ENCODE results near the gene SMYD2.

Gene SMYD2

DNA sequence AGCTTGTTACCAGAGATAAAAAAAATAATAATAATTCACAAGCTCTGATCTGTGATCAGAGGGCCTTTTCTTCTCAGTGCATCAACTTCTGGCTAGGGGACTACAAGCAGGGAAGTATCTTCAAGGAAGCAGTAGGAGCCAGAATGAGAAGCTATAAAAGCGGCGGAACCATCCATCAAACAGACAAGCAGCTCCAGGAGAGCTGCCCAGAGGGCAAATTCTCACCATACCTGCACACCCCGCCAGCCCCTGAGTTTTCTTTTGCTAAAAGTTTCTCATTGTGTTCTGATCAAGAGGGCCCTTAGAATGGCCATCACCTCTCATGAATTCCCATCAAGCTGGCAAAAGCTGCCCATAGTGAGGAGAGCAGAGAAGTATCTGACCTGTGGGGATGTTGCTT, 99.4 kb downstream of the SMYD2 start:
- no peaks in the 10 kb centered on the region for H3K27me3 ChIP-seq (replicated peaks; ENCODE audit: control insufficient read depth, insufficient read depth, low read length)
- no peak for DNase-seq (ENCODE audit: extremely low read depth, insufficient read length)
- no peak overlapping the region for H3K4me3 ChIP-seq (replicated peaks; ENCODE audit: low read depth, low read length)
- no peaks in the 10 kb centered on the region for H3K36me3 ChIP-seq (ENCODE audit: control insufficient read depth, insufficient read depth, low read length)
- TF ChIP-seq, protein P1, sequence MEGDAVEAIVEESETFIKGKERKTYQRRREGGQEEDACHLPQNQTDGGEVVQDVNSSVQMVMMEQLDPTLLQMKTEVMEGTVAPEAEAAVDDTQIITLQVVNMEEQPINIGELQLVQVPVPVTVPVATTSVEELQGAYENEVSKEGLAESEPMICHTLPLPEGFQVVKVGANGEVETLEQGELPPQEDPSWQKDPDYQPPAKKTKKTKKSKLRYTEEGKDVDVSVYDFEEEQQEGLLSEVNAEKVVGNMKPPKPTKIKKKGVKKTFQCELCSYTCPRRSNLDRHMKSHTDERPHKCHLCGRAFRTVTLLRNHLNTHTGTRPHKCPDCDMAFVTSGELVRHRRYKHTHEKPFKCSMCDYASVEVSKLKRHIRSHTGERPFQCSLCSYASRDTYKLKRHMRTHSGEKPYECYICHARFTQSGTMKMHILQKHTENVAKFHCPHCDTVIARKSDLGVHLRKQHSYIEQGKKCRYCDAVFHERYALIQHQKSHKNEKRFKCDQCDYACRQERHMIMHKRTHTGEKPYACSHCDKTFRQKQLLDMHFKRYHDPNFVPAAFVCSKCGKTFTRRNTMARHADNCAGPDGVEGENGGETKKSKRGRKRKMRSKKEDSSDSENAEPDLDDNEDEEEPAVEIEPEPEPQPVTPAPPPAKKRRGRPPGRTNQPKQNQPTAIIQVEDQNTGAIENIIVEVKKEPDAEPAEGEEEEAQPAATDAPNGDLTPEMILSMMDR (IDR thresholded peaks at IDR 0.05; ENCODE audit: insufficient read depth, low read length, poor library complexity, severe bottlenecking), result no peak

DNA sequence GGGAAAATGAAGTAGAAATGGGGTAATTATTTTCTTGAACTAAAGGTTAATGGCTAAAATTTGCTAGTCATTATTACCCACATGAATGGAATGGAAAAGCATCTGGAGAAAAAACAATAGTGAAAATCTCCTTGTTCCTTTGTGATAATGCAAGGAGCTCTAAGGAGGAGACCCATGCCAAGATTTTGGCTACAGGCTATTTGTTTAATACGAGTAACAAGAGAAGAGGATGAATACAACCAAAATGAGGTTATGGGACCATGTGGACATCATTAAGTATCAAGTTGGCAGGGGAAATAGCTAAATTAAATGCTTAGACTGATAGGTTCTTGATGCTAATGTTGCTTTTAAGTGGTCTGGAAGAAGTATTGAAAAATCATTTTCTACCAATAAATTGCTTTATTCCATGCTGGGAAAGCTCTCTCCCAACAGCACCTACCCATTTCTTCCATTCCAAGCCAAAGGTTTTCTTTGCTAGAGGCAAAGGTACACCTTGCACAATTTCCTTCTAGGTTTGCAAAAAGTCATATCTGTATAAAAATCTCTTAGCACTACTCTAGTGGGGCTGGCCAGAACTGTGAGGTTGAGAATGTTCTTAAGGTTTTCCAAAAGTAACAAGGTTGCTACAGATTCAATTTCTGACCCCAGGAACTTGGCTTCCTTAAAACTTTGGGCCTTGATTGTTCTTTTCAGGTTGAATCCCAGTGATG, 100.2 kb downstream of the SMYD2 start:
- no peak for DNase-seq (ENCODE audit: extremely low read depth, insufficient read length)
- no peaks in the 10 kb centered on the region for H3K36me3 ChIP-seq (ENCODE audit: control insufficient read depth, insufficient read depth, low read length)
- no peaks in the 10 kb centered on the region for H3K27me3 ChIP-seq (replicated peaks; ENCODE audit: control insufficient read depth, insufficient read depth, low read length)
- H3K4me3 ChIP-seq (replicated peaks; ENCODE audit: low read depth, low read length), result no peak overlapping the region
- TF ChIP-seq, protein P1 (IDR thresholded peaks at IDR 0.05; ENCODE audit: insufficient read depth, low read length, poor library complexity, severe bottlenecking), result no peak

DNA sequence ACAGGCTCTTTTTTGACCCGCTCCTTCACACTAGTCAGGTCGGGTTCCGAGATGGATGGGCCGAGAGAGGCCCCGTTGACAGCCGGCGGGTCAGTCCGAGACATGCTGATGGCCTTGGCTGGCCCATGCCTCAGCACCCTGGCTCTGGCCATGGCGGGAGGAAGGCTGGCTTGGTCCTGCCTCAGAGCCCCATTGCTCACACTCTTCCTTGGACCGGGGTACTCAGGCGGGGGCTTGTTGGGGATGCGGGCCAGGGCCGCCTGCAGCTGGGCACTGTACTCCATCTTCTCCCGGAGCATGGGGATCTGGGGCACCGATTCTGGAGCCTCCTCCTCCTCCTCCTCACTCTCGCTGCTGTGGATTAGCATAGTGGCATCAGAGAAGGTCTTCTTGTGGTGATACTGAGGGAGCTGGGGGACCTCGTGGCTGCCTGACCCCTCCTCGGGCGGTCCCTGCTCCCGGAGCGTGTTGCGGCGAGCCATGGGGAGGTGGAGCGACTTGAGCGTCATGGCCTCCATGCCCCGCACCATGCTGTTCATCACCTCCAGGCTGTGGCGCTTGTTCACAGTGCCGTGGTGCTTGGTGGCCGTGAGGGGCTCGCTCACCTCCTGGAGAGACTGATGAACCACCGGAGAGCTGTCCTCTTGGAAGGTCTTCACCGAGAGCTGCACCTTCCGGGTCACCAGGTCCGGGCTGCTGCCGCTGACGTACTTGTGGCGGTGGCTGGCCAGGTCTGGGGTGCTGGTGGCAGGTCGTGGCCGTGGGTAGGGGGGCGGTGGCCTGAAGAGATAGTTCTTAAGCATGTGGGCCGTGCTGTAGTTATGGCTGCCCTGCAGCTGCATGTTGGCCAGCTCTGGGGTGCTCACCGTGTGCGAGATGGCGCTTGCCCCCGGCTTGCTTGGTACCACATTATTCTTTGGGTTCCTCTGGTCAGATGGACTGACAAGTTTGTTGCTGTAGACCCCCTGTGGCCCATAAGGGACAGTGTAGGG, 102.7 kb downstream of the SMYD2 start:
- Histone ChIP-seq H3K4me3 (replicated peaks; ENCODE audit: low read depth, low read length) (no peak overlapping the region), H3K36me3 (ENCODE audit: control insufficient read depth, insufficient read depth, low read length) (no peaks in the 10 kb centered on the region), H3K27me3 (replicated peaks; ENCODE audit: control insufficient read depth, insufficient read depth, low read length) (no peaks in the 10 kb centered on the region)
- TF ChIP-seq, protein P1 (IDR thresholded peaks at IDR 0.05; ENCODE audit: insufficient read depth, low read length, poor library complexity, severe bottlenecking), result no peak
- no peak for DNase-seq (ENCODE audit: extremely low read depth, insufficient read length)

DNA sequence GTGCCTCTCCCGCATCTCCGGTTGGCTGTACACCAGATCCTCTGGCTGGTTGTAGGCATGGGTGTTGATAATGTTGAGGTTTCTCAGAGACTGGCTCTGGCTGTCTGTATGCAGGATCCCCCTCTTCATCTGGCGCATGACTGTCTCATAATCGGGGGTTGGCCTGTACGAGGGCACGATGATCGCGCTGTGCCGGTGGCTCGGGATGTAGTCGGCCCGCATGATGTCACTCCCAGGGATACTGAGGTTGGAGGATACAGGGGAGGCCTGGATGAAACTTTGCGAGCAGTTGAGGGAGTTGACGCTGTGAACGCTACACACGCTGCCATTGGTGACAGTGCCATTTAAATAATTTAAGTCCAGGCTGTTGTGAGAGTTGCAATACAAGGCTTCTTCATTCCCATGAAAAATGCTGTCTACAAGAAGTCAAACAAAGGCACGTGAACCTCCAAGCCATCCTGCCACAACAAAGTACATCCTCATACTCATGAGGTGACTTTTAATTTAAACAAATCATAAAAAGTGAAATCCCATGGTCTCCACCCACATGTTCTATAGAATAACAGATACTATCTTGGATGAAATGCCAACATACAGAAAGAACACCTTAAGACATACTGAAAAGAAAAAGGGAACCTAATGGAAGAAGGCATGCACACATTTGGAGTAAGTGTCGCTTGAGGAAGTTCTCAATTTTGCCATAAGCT, 103.6 kb downstream of the SMYD2 start:
- DNase-seq (ENCODE audit: extremely low read depth, insufficient read length), result no peak
- no peaks in the 10 kb centered on the region for H3K36me3 ChIP-seq (ENCODE audit: control insufficient read depth, insufficient read depth, low read length)
- TF ChIP-seq, protein P1 (IDR thresholded peaks at IDR 0.05; ENCODE audit: insufficient read depth, low read length, poor library complexity, severe bottlenecking), result no peak
- no peaks in the 10 kb centered on the region for H3K27me3 ChIP-seq (replicated peaks; ENCODE audit: control insufficient read depth, insufficient read depth, low read length)
- no peak overlapping the region for H3K4me3 ChIP-seq (replicated peaks; ENCODE audit: low read depth, low read length)

DNA sequence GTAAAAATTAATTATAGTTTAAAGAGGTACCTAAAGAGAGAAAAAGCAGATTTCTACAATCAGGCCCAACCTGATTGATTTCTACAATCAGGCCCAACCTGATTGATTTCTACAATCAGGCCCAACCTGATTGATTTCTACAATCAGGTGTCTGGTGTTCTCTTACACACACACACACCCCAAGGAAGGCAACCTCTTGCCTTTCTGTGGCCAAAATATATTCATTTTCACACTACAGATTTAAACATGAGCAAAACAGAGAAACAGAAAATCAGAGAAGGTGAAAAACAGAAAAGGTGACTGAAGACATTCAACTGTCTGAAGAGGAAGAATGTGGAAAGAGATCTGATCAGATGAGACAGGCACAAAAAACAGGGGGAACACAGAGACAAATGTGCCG, 104.5 kb downstream of the SMYD2 start:
- Histone ChIP-seq H3K36me3 (ENCODE audit: control insufficient read depth, insufficient read depth, low read length) (no peaks in the 10 kb centered on the region), H3K4me3 (replicated peaks; ENCODE audit: low read depth, low read length) (no peak overlapping the region), H3K27me3 (replicated peaks; ENCODE audit: control insufficient read depth, insufficient read depth, low read length) (no peaks in the 10 kb centered on the region)
- TF ChIP-seq, protein P1 (IDR thresholded peaks at IDR 0.05; ENCODE audit: insufficient read depth, low read length, poor library complexity, severe bottlenecking), result no peak
- no peak for DNase-seq (ENCODE audit: extremely low read depth, insufficient read length)

All from GM06990 (cell line).